Urinary bladder (tissue), 4 donors: ENCODE results near the gene HYAL2. TPM values are rescaled to one million over a fixed set of nuclear protein-coding genes. Genes with fewer than 3 reads are reported as not detected.

Experiments
- DNase-seq: peaks from one replicate; pipeline ENCODE4 v3.0.0-alpha.2; 2015; ENCODE audit errors: extremely low spot score
- H3K27ac ChIP-seq: one replicate; pipeline ENCODE4 v1.5.1; 2013; ENCODE audit warnings: low read depth, mild to moderate bottlenecking, moderate library complexity
- H3K36me3 ChIP-seq: one replicate; pipeline ENCODE4 v1.6.1; 2013; ENCODE audit warnings: mild to moderate bottlenecking, moderate library complexity; ENCODE audit not compliant: insufficient read depth
- H3K4me1 ChIP-seq: one replicate; pipeline ENCODE4 v1.6.1; 2013; ENCODE audit warnings: mild to moderate bottlenecking, moderate library complexity; ENCODE audit not compliant: insufficient read depth
- H3K4me3 ChIP-seq: one replicate; pipeline ENCODE4 v1.5.1; 2013; ENCODE audit warnings: low read depth, low read length
- WGBS: extraction: QIAGEN DNeasy Blood & Tissue Kit; methylation state at CpG from one replicate; pipeline ENCODE4 v1.1.7; 2013; 5-methylcytosine and 5-hydroxymethylcytosine counted together
- polyA plus RNA-seq: library from polyadenylated mRNA; stranded (reverse); fragments of 200-250 nt; gene quantifications from one replicate; pipeline ENCODE4 v1.2.3, GENCODE V29; 2013
- total RNA-seq: library from RNA; depleted of rRNA; stranded (reverse); fragments of >200 nt; gene quantifications from one replicate; pipeline ENCODE4 v1.2.3, GENCODE V29; 2014
- donor health status: healthy with polysubstance abuse.
- donor health status: healthy.

HYAL2 gene
- total and polyA plus RNA-seq, 2 donors, result 44.0 to 121 TPM

DNA sequence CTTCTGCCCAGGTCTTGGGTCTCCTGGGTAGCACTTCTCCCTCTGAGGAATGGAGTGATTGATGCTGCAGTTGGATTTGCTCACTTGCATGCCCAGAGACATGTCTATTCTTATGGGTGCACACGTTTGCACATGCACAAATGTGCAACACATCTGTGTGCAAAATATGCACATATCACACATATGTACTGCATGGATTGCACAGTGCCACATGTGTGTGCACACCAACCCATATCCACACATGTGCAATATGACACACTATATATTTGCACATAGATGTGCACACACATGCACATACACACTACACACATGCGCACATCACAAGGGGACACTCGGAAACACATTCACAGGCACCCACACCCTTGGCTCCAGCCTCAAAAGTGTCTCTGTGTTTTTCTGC lies 54.3 kb downstream of the HYAL2 start:
- no peaks in the 10 kb centered on the region for H3K36me3 ChIP-seq
- peaks cover 5% of the 10 kb centered on the region for H3K4me1 ChIP-seq
- WGBS, result 43% methylated on average over 3 of the region's 3 CpGs
- no peak overlapping the region for H3K4me3 ChIP-seq
- H3K27ac ChIP-seq, result no peak overlapping the region
- DNase-seq, result no peak

Other genes with a start within 250 kb of the HYAL2 start
- gene RBM5, start 233.8 kb downstream of the HYAL2 start, total RNA-seq, result 325 TPM
- 88.7 TPM for gene RBM5, start 233.8 kb downstream of the HYAL2 start, polyA plus RNA-seq
- gene SEMA3F, start 167.4 kb downstream of the HYAL2 start, total RNA-seq, result 10.8 TPM
- gene SEMA3F, start 167.4 kb downstream of the HYAL2 start, polyA plus RNA-seq, result 35.1 TPM
- not detected for gene GNAT1, start 131.1 kb downstream of the HYAL2 start, total RNA-seq
- not detected for gene GNAT1, start 131.1 kb downstream of the HYAL2 start, polyA plus RNA-seq
- gene SLC38A3, start 117.5 kb downstream of the HYAL2 start, total RNA-seq, result 0.63 TPM
- gene SLC38A3, start 117.5 kb downstream of the HYAL2 start, polyA plus RNA-seq, result 0.14 TPM
- gene GNAI2, start 86.5 kb downstream of the HYAL2 start, total RNA-seq, result 96.3 TPM
- 263 TPM for gene GNAI2, start 86.5 kb downstream of the HYAL2 start, polyA plus RNA-seq
- 63.4 TPM for gene SEMA3B, start 53.6 kb downstream of the HYAL2 start, total RNA-seq
- 35.5 TPM for gene SEMA3B, start 53.6 kb downstream of the HYAL2 start, polyA plus RNA-seq
- 0.79 TPM for gene LSMEM2, start 43.7 kb downstream of the HYAL2 start, total RNA-seq
- gene LSMEM2, start 43.7 kb downstream of the HYAL2 start, polyA plus RNA-seq, result 0.39 TPM
- gene IFRD2, start 30.3 kb downstream of the HYAL2 start, total RNA-seq, result 19.5 TPM
- gene IFRD2, start 30.3 kb downstream of the HYAL2 start, polyA plus RNA-seq, result 52.9 TPM
- 2.9 TPM for gene HYAL3, start 23.3 kb downstream of the HYAL2 start, total RNA-seq
- gene HYAL3, start 23.3 kb downstream of the HYAL2 start, polyA plus RNA-seq, result 3.0 TPM
- 2.3 TPM for gene NAA80, start 23.3 kb downstream of the HYAL2 start, total RNA-seq
- 12.0 TPM for gene NAA80, start 23.3 kb downstream of the HYAL2 start, polyA plus RNA-seq
- gene HYAL1, start 19.2 kb downstream of the HYAL2 start, total RNA-seq, result 2.5 TPM
- gene HYAL1, start 19.2 kb downstream of the HYAL2 start, polyA plus RNA-seq, result 7.0 TPM
- gene TUSC2, start 5.5 kb upstream of the HYAL2 start, total RNA-seq, result 4.5 TPM
- gene TUSC2, start 5.5 kb upstream of the HYAL2 start, polyA plus RNA-seq, result 48.5 TPM
- 25.4 TPM for gene RASSF1, start 18.1 kb upstream of the HYAL2 start, total RNA-seq
- gene RASSF1, start 18.1 kb upstream of the HYAL2 start, polyA plus RNA-seq, result 41.5 TPM
- gene ZMYND10, start 23.0 kb upstream of the HYAL2 start, total RNA-seq, result 1.2 TPM
- 0.62 TPM for gene ZMYND10, start 23.0 kb upstream of the HYAL2 start, polyA plus RNA-seq
- 17.3 TPM for gene NPRL2, start 28.0 kb upstream of the HYAL2 start, total RNA-seq
- gene NPRL2, start 28.0 kb upstream of the HYAL2 start, polyA plus RNA-seq, result 17.0 TPM
- gene CYB561D2, start 28.1 kb upstream of the HYAL2 start, total RNA-seq, result 8.6 TPM
- 19.2 TPM for gene CYB561D2, start 28.1 kb upstream of the HYAL2 start, polyA plus RNA-seq
- gene TMEM115, start 36.8 kb upstream of the HYAL2 start, total RNA-seq, result 16.2 TPM
- gene TMEM115, start 36.8 kb upstream of the HYAL2 start, polyA plus RNA-seq, result 49.8 TPM
- gene CACNA2D2, start 180.9 kb upstream of the HYAL2 start, total RNA-seq, result 1.4 TPM
- 1.3 TPM for gene CACNA2D2, start 180.9 kb upstream of the HYAL2 start, polyA plus RNA-seq
- gene C3orf18, start 245.0 kb upstream of the HYAL2 start, total RNA-seq, result 9.3 TPM
- 21.6 TPM for gene C3orf18, start 245.0 kb upstream of the HYAL2 start, polyA plus RNA-seq
- gene HEMK1, start 246.8 kb upstream of the HYAL2 start, total RNA-seq, result 15.0 TPM
- 17.6 TPM for gene HEMK1, start 246.8 kb upstream of the HYAL2 start, polyA plus RNA-seq